ENCODE data around the gene EIF3F. TPM values are rescaled to one million over a fixed set of nuclear protein-coding genes. Genes with fewer than 3 reads are reported as not detected.

Gene EIF3F
- total RNA-seq, 1 donor from 2014 or later = 324 TPM

DNA sequence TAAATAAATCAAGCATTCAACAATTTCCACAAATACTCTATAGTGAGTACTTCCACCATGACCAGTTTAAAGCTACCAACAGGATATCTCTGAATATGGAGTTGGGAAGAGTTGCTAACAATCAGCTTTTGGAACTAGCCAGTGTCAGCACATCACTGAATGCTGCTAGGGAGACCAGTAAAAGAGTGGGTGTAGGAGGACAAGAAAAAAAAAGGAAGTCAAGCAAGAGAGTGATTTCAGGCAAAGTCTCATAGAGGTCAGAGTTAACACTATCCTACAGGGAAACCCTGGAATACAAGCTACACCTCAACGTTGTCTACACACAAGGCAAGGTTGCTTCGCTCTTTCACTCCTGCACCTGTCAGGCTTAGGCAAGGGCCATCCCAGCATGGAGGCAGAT lies 24.2 kb downstream of the EIF3F start:
- Mint-ChIP-seq H3K4me1 (ENCODE audit: unreplicated experiment) (no peaks in the 10 kb centered on the region), H3K9me3 (no peaks in the 10 kb centered on the region), H3K4me3 (no peak overlapping the region), H3K36me3 (no peaks in the 10 kb centered on the region), H3K27me3 (peaks cover 44% of the 10 kb centered on the region), H3K27ac (no peak overlapping the region)
- TF ChIP-seq, protein P1, sequence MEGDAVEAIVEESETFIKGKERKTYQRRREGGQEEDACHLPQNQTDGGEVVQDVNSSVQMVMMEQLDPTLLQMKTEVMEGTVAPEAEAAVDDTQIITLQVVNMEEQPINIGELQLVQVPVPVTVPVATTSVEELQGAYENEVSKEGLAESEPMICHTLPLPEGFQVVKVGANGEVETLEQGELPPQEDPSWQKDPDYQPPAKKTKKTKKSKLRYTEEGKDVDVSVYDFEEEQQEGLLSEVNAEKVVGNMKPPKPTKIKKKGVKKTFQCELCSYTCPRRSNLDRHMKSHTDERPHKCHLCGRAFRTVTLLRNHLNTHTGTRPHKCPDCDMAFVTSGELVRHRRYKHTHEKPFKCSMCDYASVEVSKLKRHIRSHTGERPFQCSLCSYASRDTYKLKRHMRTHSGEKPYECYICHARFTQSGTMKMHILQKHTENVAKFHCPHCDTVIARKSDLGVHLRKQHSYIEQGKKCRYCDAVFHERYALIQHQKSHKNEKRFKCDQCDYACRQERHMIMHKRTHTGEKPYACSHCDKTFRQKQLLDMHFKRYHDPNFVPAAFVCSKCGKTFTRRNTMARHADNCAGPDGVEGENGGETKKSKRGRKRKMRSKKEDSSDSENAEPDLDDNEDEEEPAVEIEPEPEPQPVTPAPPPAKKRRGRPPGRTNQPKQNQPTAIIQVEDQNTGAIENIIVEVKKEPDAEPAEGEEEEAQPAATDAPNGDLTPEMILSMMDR (conservative IDR thresholded peaks at IDR 0.05) = no peak
- DNase-seq (ENCODE audit: extremely low spot score, unreplicated experiment) = no peak

DNA sequence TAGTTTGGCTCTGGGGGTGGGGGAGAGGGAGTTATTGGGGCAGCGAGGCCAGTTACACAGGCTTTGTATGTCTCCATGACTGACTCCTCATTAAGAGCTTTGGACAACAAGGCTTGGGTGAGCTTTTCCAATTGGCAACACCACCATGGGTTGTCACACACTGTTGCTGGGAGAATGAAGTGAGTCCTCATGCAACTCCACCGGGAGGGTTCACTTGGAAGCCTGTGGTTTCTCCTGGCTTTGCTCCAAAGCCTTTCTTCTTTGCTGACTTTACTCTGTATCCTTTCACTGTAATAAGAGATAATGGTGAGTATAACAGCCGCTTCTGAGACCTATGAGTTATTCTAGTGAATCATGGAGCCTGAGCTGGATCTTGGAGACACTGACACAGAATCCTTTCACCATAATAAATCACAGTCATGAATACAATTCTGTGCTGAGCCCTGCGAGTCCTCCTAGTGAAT lies 24.9 kb downstream of the EIF3F start:
- TF ChIP-seq, protein P1 (conservative IDR thresholded peaks at IDR 0.05) = no peak
- H3K4me1 Mint-ChIP-seq (ENCODE audit: unreplicated experiment) = no peaks in the 10 kb centered on the region
- H3K4me3 Mint-ChIP-seq = no peak overlapping the region
- peaks cover 50% of the 10 kb centered on the region for H3K27me3 Mint-ChIP-seq
- no peaks in the 10 kb centered on the region for H3K9me3 Mint-ChIP-seq
- no peak for DNase-seq (ENCODE audit: extremely low spot score, unreplicated experiment)
- H3K27ac Mint-ChIP-seq = no peak overlapping the region
- no peaks in the 10 kb centered on the region for H3K36me3 Mint-ChIP-seq

DNA sequence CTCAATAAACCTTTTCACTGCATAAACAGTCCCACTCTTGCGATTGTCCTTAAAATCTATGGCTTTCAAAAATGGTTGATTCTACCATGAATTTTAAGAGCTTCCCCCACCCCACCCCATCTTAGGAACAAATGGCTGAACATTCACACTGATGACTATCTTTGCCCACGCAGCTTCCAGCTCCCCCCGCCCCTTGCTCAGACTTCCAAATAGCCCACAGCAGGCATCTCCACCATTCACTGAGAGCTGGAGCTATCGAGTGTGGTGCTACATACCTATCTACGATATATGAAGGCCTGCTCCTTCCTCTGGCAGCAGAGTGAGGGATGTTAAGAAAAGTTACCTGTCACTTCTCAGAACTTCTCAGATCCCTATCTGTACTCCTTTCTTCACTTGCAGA lies 26.7 kb downstream of the EIF3F start:
- peaks cover 68% of the 10 kb centered on the region for H3K27me3 Mint-ChIP-seq
- H3K4me1 Mint-ChIP-seq (ENCODE audit: unreplicated experiment) = peaks cover 10% of the 10 kb centered on the region
- TF ChIP-seq, protein P1 (conservative IDR thresholded peaks at IDR 0.05) = no peak
- H3K4me3 Mint-ChIP-seq = no peak overlapping the region
- DNase-seq (ENCODE audit: extremely low spot score, unreplicated experiment) = no peak
- no peak overlapping the region for H3K27ac Mint-ChIP-seq
- no peaks in the 10 kb centered on the region for H3K9me3 Mint-ChIP-seq
- no peaks in the 10 kb centered on the region for H3K36me3 Mint-ChIP-seq

DNA sequence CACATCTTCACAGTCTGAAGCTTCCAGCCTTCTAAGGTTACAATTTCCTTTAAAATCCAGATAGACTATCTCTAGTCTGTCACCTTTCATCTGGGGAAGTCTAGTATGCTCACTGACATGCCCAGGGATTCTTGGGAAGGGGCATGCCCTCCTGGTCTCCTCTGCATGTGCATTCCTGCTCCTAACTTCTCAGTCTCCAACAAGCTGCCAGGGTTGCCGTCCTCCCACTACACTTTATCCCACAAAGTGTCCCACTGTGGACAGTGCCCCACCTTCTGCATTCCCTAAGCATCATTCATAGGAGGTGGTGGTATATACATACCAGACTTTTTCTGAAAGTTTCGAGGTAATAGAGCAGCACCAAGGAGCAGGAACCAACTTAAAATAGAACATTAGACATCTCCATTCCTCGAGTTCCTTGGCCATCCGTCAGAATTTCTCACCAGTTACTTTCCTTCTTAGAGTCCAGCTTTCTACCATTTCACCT lies 28.7 kb downstream of the EIF3F start:
- Mint-ChIP-seq H3K4me3 (no peak overlapping the region), H3K36me3 (peaks cover 5% of the 10 kb centered on the region), H3K9me3 (no peaks in the 10 kb centered on the region), H3K27me3 (peaks cover 73% of the 10 kb centered on the region), H3K4me1 (ENCODE audit: unreplicated experiment) (peaks cover 17% of the 10 kb centered on the region), H3K27ac (no peak overlapping the region)
- TF ChIP-seq, protein P1 (conservative IDR thresholded peaks at IDR 0.05) = no peak
- DNase-seq (ENCODE audit: extremely low spot score, unreplicated experiment) = no peak

DNA sequence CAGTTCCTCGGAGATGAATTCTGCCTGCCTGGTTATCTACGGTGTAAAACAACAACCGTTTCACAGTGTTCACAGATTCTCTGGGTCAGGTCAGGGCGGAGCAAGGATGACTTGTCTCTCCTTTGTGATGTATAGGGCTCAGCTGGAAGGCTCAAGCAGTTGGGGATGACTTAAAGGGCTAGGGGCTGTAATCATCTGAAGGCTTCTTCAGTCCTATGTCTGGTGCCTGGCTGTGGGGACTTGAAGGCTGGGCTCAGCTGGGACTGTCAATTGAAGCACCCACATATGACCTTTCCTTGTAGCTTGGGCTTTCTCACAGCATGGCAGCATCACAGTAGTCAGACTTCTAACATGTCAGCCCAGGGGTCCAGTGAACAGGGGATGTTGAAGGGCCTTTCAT lies 29.3 kb downstream of the EIF3F start:
- no peak overlapping the region for H3K4me3 Mint-ChIP-seq
- DNase-seq (ENCODE audit: extremely low spot score, unreplicated experiment) = peak; percentile 37
- TF ChIP-seq, protein P1 (conservative IDR thresholded peaks at IDR 0.05) = no peak
- no peak overlapping the region for H3K27ac Mint-ChIP-seq
- H3K36me3 Mint-ChIP-seq = peaks cover 5% of the 10 kb centered on the region
- peaks cover 73% of the 10 kb centered on the region for H3K27me3 Mint-ChIP-seq
- no peaks in the 10 kb centered on the region for H3K9me3 Mint-ChIP-seq
- H3K4me1 Mint-ChIP-seq (ENCODE audit: unreplicated experiment) = peaks cover 17% of the 10 kb centered on the region

DNA sequence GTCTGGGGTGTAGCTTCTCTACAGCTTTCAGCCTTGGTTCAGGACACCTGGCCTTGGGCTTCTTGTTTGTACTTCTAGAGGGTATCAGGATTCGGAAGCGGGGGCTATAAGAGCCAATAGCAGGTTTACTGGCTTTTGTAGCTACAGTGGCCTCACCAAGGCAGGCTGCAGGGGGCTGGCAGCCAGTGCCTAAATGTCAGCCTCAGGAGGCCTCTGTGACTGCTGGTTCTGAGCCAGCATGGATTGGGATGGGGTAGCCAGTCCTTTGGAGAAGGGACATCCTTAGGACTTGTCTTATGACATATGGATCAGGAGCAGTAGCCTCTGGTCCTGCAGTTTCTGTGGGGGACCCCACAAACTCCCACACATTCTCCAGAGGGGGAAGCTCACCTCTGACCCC lies 29.9 kb downstream of the EIF3F start:
- H3K36me3 Mint-ChIP-seq = peaks cover 5% of the 10 kb centered on the region
- no peak for DNase-seq (ENCODE audit: extremely low spot score, unreplicated experiment)
- TF ChIP-seq, protein P1 (conservative IDR thresholded peaks at IDR 0.05) = no peak
- no peaks in the 10 kb centered on the region for H3K9me3 Mint-ChIP-seq
- H3K4me1 Mint-ChIP-seq (ENCODE audit: unreplicated experiment) = peaks cover 17% of the 10 kb centered on the region
- no peak overlapping the region for H3K4me3 Mint-ChIP-seq
- no peak overlapping the region for H3K27ac Mint-ChIP-seq
- peaks cover 71% of the 10 kb centered on the region for H3K27me3 Mint-ChIP-seq
